Neural cell (in vitro differentiated cells): ENCODE results near the gene SCARB1.

Experiments used
- CTCF ChIP-seq: fragments of 450-650 bp; IDR thresholded peaks from 2 replicates; pipeline ENCODE4 v1.5.1; 2014; ENCODE audit warnings: antibody characterized with exemption, mild to moderate bottlenecking, moderate library complexity; ENCODE audit not compliant: poor library complexity, severe bottlenecking
- EZH2 ChIP-seq: fragments of 200-600, 300-800 bp; shearing (Covaris generic), sonication (generic); IDR thresholded peaks from 2 replicates; pipeline ENCODE4 v1.6.1; 2014; ENCODE audit warnings: antibody characterized with exemption, low read length, borderline replicate concordance, mild to moderate bottlenecking; ENCODE audit not compliant: insufficient read depth, poor library complexity, severe bottlenecking
- MXI1 ChIP-seq: fragments of 450-650 bp; conservative IDR thresholded peaks from 2 replicates; pipeline ENCODE4 v1.6.1; 2014; ENCODE audit warnings: antibody characterized with exemption, mild to moderate bottlenecking; ENCODE audit not compliant: poor library complexity, severe bottlenecking
- SMC3 ChIP-seq: fragments of 450-650 bp; conservative IDR thresholded peaks from 2 replicates; pipeline ENCODE4 v1.6.1; 2014; ENCODE audit warnings: antibody characterized with exemption, mild to moderate bottlenecking, moderate library complexity; ENCODE audit not compliant: poor library complexity

- TF ChIP-seq SMC3 (no peak), CTCF (no peak), MXI1 (no peak), EZH2 (no peak)
These were observed 101.3 kb downstream of the SCARB1 start for GRCh38 chr12:124762384-124762783.
